ENCODE data around the gene ZNF740.

Gene ZNF740

GRCh38 chr12:53226815-53227214 is 46.3 kb downstream of the ZNF740 start:
- Mint-ChIP-seq H3K36me3 (peaks cover 16 to 24% of the 10 kb centered on the region in 2 donors), H3K9me3 (no peaks in the 10 kb centered on the region), H3K27ac (no peak overlapping the region), H3K27me3 (no peaks in the 10 kb centered on the region), H3K4me3 (no peak overlapping the region), H3K4me1 (peaks cover 34 to 41% of the 10 kb centered on the region in 2 donors)
- ATAC-seq (replicated peaks) (no peak), DNase-seq (no peak)

DNA sequence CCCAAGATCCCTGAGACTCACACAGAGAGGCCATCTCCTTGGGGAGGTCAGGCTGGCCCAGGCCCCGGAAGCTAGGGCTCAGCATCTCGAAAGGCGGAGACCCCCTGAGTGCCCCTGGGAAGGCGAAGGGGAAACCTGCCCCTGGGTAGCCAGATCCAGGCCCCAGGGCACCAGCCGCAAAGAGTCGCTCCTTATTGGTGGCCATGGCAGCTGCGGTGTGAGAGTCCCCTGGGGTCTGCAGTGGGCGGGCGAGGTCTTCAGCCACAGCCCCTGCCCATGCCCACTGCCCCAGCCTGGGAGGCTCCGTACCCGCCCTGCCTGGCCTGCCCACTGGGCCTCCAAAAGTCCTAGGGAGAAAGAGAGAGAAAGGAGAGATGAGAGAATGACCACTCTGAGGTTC is 46.8 kb downstream of the ZNF740 start:
- DNase-seq, result no peak
- Mint-ChIP-seq H3K27me3 (no peaks in the 10 kb centered on the region), H3K36me3 (peaks cover 16 to 24% of the 10 kb centered on the region in 2 donors), H3K4me3 (no peak overlapping the region), H3K9me3 (no peaks in the 10 kb centered on the region), H3K4me1 (peaks cover 30 to 38% of the 10 kb centered on the region in 2 donors), H3K27ac (no peak overlapping the region)
- ATAC-seq (replicated peaks), result no peak

GRCh38 chr12:53227836-53228235 is 47.3 kb downstream of the ZNF740 start:
- Mint-ChIP-seq H3K36me3 (peaks cover 16 to 24% of the 10 kb centered on the region in 2 donors), H3K27me3 (peaks cover 0 to 1% of the 10 kb centered on the region in 2 donors), H3K4me3 (no peak overlapping the region), H3K9me3 (no peaks in the 10 kb centered on the region), H3K27ac (no peak overlapping the region), H3K4me1 (peaks cover 30 to 39% of the 10 kb centered on the region in 2 donors)
- ATAC-seq (replicated peaks) (no peak), DNase-seq (no peak)

DNA sequence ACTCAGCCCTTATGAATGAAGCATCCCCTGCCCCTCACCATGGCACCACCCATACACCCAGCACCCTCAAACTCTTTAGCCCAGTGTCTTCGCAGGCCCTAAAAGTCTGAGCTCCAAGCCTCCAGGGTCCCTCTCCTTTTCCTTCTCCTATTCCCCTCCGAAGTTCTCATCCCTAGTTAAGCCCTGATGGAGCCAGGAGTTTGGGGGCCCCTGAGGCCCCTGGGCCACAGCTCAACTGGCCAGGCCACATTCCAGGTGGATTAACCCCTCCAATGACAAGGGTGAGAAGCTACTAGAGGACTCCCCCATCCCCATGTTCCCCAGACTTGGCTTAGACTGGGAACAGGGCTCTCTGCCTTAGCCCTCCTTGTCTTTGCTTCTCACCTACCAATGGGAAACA is 48.9 kb downstream of the ZNF740 start:
- no peaks in the 10 kb centered on the region for H3K9me3 Mint-ChIP-seq
- peaks cover 16 to 20% of the 10 kb centered on the region in 2 donors for H3K36me3 Mint-ChIP-seq
- ATAC-seq (replicated peaks) (no peak), DNase-seq (no peak)
- H3K27me3 Mint-ChIP-seq, result peaks cover 0 to 7% of the 10 kb centered on the region in 2 donors
- no peak overlapping the region for H3K4me3 Mint-ChIP-seq
- H3K27ac Mint-ChIP-seq, result no peak overlapping the region
- peaks cover 29 to 36% of the 10 kb centered on the region in 2 donors for H3K4me1 Mint-ChIP-seq

GRCh38 chr12:53230108-53230845 is 49.8 kb downstream of the ZNF740 start:
- Mint-ChIP-seq H3K9me3 (no peaks in the 10 kb centered on the region), H3K27ac (no peak overlapping the region), H3K4me1 (peaks cover 23 to 29% of the 10 kb centered on the region in 2 donors), H3K36me3 (peaks cover 13 to 14% of the 10 kb centered on the region in 2 donors), H3K4me3 (peak overlapping the region in 1 of 2 donors; percentile 22), H3K27me3 (peaks cover 0 to 7% of the 10 kb centered on the region in 2 donors)
- DNase-seq, result no peak
- no peak for ATAC-seq (replicated peaks)

DNA sequence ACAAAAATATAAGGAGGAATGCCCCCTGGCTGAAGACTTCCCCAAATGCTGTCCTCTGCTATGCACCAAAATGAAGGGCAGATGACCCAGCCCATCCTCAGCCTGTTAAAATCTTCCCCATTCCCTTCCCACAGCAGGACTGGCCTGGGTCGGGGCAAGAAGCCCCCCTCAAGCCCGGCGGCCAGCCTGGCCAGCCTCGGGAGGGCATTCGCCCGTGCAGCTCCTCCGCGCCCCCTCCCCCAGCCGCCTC is 51.1 kb downstream of the ZNF740 start:
- Mint-ChIP-seq H3K9me3 (no peaks in the 10 kb centered on the region), H3K36me3 (peaks cover 8 to 9% of the 10 kb centered on the region in 2 donors), H3K4me1 (peaks cover 34 to 37% of the 10 kb centered on the region in 2 donors), H3K4me3 (peak overlapping the region; percentile 66 to 80), H3K27ac (no peak overlapping the region), H3K27me3 (peaks cover 0 to 7% of the 10 kb centered on the region in 2 donors)
- DNase-seq (no peak), ATAC-seq (replicated peaks) (no peak)

DNA sequence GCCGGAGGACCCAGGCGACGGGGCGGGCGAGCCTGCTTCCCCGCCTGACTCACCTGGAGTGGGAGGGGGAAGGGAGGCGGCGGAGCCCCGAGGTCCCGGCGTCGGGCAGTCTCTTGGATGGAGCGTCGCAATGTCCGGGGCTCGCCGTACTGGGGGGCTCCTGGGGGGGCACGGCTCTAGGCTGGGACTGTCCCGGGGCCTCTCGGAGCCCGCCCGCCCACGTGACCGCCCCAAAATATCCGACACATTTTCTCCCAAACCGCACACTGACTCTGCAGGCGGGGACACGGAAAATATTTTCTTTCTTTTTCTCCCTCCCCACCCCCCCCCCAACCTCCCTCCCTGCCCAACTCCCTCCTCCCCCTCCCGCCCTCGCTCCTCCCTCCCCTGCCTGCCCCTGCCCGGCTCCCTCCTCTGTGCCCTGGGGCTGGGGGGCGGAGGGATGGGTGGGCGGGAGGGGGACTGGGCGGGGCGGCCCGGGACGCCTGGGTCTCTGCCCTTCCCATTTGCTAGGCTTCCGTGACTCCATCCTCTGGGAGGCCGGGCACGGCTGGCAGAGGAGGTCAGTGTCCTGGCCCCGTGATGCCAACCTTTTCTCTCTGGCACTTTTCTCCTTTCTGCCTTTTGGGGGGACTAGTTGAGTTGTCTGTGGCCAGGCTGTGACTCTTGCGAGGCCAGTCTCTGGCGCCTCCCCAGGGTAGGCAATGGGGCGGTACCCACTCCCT is 51.6 kb downstream of the ZNF740 start, which contains the start of gene RARG:
RARG (minus strand) TSS at position 289 of the 725 bp plus-strand sequence. CDS start 4,664 bp downstream, outside the sequence.
- Mint-ChIP-seq H3K36me3 (peaks cover 4 to 6% of the 10 kb centered on the region in 2 donors), H3K4me1 (peaks cover 39% of the 10 kb centered on the region in 2 donors), H3K9me3 (no peaks in the 10 kb centered on the region), H3K4me3 (peak within 1 kb of the TSS; percentile 90 to 92), H3K27me3 (peaks cover 0 to 7% of the 10 kb centered on the region in 2 donors), H3K27ac (no peak within 1 kb of the TSS)
- peak; percentile 82 to 84 for ATAC-seq (replicated peaks)
- peak; percentile 42 for DNase-seq

- H3K27me3 Mint-ChIP-seq, result peaks cover 0 to 7% of the 10 kb centered on the region in 2 donors
- no peak overlapping the region for H3K27ac Mint-ChIP-seq
- peaks cover 39 to 40% of the 10 kb centered on the region in 2 donors for H3K4me1 Mint-ChIP-seq
- DNase-seq, result no peak
- peak; percentile 46 to 56 for ATAC-seq (replicated peaks)
- no peaks in the 10 kb centered on the region for H3K9me3 Mint-ChIP-seq
- H3K4me3 Mint-ChIP-seq, result peak overlapping the region; percentile 90 to 92
- peaks cover 2 to 4% of the 10 kb centered on the region in 2 donors for H3K36me3 Mint-ChIP-seq
These were observed 52.3 kb downstream of the ZNF740 start for GRCh38 chr12:53232646-53233461.

DNA sequence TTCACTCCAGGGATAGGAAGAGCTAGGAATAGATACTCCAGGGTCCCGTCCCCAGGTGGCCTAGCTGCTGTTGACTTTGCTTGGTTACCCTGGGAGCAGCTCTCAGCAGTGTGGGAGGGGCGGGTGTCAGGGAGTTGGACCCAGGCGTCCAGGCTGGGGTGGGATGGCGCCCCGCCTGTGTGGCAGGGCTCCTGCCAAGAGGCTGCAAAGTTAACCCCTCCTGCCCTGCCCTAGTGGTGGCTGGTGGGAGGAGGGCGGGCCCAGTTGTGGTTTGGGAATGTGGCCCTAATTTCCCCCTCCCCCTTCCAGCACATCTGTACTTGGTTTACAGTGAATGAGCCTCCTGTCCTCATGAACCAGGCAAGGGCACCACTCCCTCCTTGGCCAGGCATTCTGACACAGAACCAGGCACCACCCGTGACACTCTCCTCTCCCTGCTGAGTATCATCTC is 53.2 kb downstream of the ZNF740 start:
- DNase-seq (no peak), ATAC-seq (replicated peaks) (no peak)
- no peaks in the 10 kb centered on the region for H3K9me3 Mint-ChIP-seq
- H3K4me1 Mint-ChIP-seq, result peaks cover 36 to 40% of the 10 kb centered on the region in 2 donors
- no peak overlapping the region for H3K4me3 Mint-ChIP-seq
- peaks cover 0 to 7% of the 10 kb centered on the region in 2 donors for H3K27me3 Mint-ChIP-seq
- H3K27ac Mint-ChIP-seq, result no peak overlapping the region
- H3K36me3 Mint-ChIP-seq, result no peaks in the 10 kb centered on the region

- Mint-ChIP-seq H3K9me3 (no peaks in the 10 kb centered on the region), H3K4me3 (no peak overlapping the region), H3K27me3 (peaks cover 0 to 7% of the 10 kb centered on the region in 2 donors), H3K36me3 (no peaks in the 10 kb centered on the region), H3K27ac (no peak overlapping the region), H3K4me1 (peaks cover 36 to 40% of the 10 kb centered on the region in 2 donors)
- ATAC-seq (replicated peaks) (no peak), DNase-seq (no peak)
These were observed 53.9 kb downstream of the ZNF740 start for GRCh38 chr12:53234271-53234914.

DNA sequence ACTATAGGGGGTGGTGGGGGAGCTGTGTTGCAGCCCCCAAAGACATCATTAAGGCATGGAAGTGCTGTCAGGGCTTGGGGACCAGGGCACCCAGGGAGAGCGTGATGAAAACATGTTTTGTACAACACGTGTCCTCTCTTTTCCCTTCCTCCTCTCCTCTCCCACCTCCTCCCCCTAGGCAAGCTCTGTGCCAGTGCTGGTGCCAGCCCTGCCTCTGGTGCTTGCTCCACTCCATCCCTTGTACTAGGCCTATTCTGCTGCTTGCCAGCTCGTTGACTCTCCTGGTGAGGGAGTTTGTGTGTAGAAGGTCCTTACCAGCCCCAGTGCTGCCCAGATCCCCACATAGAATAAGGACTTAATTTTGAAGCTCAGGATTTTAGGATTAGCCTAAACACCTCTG is 54.6 kb downstream of the ZNF740 start:
- peaks cover 0 to 7% of the 10 kb centered on the region in 2 donors for H3K27me3 Mint-ChIP-seq
- H3K4me1 Mint-ChIP-seq, result peaks cover 36 to 44% of the 10 kb centered on the region in 2 donors
- H3K9me3 Mint-ChIP-seq, result no peaks in the 10 kb centered on the region
- no peak overlapping the region for H3K4me3 Mint-ChIP-seq
- DNase-seq (no peak), ATAC-seq (replicated peaks) (no peak)
- no peak overlapping the region for H3K27ac Mint-ChIP-seq
- H3K36me3 Mint-ChIP-seq, result no peaks in the 10 kb centered on the region

DNA sequence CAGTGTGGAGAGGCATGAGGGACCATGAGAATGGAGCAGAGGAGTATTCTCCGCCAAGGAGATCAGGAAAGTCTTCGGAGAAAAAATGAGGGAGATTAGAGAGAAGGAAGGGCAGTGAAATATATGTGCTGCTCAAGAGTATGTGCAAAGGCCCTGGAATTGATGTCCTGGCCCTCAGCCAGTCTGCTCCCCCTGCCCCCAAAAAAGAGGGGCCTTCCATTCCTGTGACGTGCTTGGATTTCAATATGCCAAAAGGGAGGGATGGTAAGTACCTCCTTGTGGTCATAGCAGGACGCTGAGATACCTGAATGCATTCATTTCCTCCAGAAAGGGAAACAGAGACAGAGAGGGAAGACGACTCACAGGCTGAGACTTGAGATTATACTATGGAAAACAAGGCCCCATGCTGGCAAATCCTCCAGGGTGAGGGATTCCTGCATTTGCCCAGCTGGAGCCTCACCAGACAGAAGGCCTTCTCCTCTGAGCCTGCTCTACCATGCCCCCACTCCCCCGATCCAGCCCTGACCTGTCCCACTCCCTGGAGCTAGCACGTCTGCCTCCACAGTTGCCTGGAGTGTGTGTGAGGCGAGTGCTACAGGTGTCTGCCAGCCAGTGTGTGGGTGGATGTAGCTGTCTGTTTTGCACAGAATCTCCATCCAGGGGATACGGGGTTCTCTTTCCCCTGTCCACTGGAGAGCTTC is 55.4 kb downstream of the ZNF740 start:
- Mint-ChIP-seq H3K4me1 (peaks cover 36 to 51% of the 10 kb centered on the region in 2 donors), H3K9me3 (no peaks in the 10 kb centered on the region), H3K27ac (peak overlapping the region; percentile 84), H3K36me3 (no peaks in the 10 kb centered on the region), H3K27me3 (peaks cover 0 to 7% of the 10 kb centered on the region in 2 donors), H3K4me3 (peak overlapping the region; percentile 15 to 23)
- no peak for ATAC-seq (replicated peaks)
- DNase-seq, result no peak

DNA sequence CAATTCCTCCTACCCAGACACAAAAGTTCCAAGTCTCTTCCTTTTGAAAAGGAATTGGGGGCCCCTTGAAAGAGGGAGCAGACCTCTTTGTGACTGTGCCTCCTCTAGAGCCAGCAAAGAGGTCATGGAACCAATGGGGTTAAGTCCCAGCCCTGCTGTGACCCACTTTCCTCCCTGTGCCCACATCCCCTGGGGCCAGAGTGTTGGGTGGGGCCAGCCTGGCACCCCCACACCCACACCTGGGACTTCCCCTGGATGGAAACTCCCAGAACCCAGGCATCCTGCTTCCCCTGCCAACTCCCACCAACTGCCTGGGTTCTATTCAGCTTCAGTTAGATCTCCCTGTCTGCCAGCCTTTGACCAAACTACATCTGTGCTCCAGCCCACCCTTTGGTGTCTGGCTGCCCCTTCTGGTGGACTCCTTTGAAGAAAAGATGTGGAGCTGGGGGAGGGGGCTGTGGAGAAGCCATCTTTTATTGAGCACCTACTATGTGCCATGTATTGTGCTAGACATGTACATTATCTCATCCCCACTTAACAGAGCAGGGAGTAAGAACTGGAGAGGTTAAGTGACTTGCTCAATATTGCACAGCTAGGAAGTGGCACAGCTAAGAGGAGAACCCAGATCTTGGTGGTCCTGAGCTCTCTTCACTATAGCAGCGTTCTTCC is 56.1 kb downstream of the ZNF740 start:
- ATAC-seq (replicated peaks), result peak; percentile 17 to 18

More for the DNA sequence above, 56.1 kb downstream of the ZNF740 start:
- Mint-ChIP-seq H3K36me3 (no peaks in the 10 kb centered on the region), H3K4me3 (peak overlapping the region; percentile 1 to 23), H3K27me3 (peaks cover 0 to 7% of the 10 kb centered on the region in 2 donors), H3K9me3 (no peaks in the 10 kb centered on the region), H3K27ac (peak overlapping the region; percentile 84), H3K4me1 (peaks cover 35 to 56% of the 10 kb centered on the region in 2 donors)
- peak; percentile 29 for DNase-seq

Data from stimulated activated naive B cell treated with anti-CD40 and anti-IgM and Interleukin-4, amounts not matched to agents 10 μg/mL and 1 μg/mL and 100 μg/mL, for 72 hours (primary cell).